Colonic mucosa (tissue), 4 donors: ENCODE data around the gene C4orf54. TPM values are rescaled to one million over a fixed set of nuclear protein-coding genes. Genes with fewer than 3 reads are reported as not detected.

Experiments
- DNase-seq: peaks from one replicate; pipeline ENCODE4 v3.0.0-alpha.2; 2020
- H3K27ac ChIP-seq: fragments of 200-600 bp; one replicate; pipeline ENCODE4 v1.8.0; 2021
- H3K27me3 ChIP-seq: fragments of 200-600 bp; one replicate; pipeline ENCODE4 v1.8.0; 2021
- H3K36me3 ChIP-seq: fragments of 200-600 bp; one replicate; pipeline ENCODE4 v1.8.0; 2021
- H3K4me1 ChIP-seq: fragments of 200-600 bp; one replicate; pipeline ENCODE4 v1.8.0; 2021; ENCODE audit warnings: mild to moderate bottlenecking
- H3K4me3 ChIP-seq: fragments of 200-600 bp; one replicate; pipeline ENCODE4 v1.8.0; 2021
- H3K9ac ChIP-seq, 2 donors: one replicate each; pipeline ENCODE4 v1.7.0; 2013; ENCODE audit warnings: control low read depth in 2 of 2, low read depth in 2 of 2, low read length in 2 of 2
- H3K9me3 ChIP-seq: fragments of 200-600 bp; one replicate; pipeline ENCODE4 v1.8.0; 2021
- intact Hi-C: fragments of 100-400 bp; cut with DNase I; formaldehyde crosslinking; loops from one replicate; pipeline ENCODE4 v1.14.1; 2022
- total RNA-seq, 2 donors: library from RNA; stranded (reverse); fragmentation: NEBNext Ultra II Directional in 1 of 2; extraction: Animal tissue kit (Norgen Biotek cat#: 25700) in 1 of 2; gene quantifications; one replicate each; pipeline ENCODE4 v1.2.1, GENCODE V29; 2021
- TF ChIP-seq, protein P1 (sequence below): fragments of 200-600 bp; IDR thresholded peaks from one replicate; pipeline ENCODE4 v1.8.0; 2022; ENCODE audit warnings: antibody characterized with exemption, mild to moderate bottlenecking
- donor health status: healthy.
- donor health status: DM: no; HTN: no; CAD: no.
- donor health status: DM: no; HTN: no; CAD: no.

Gene C4orf54
- total RNA-seq, 2 donors from 2014 or later = 0.27 TPM; not detected in 1

DNA sequence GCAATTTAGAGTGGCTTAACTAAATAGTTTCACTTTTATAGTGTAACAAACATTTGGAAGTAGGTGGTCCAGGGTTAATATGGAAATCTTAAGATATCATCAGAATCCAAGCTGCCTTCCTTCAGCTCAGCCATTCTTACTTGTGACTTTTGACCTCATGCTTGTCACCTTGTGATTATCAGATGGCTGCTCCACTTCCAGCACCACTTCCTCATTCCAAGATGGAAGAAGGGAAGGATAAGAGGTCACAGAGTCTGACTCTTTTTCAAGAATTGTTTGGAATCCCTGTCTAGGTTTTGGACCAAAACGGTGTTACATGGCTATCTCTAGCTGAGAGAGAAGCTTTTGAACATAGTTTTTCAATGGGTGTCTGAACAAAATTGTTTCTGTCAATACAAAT is 43.1 kb downstream of the C4orf54 start:
- intact Hi-C loops = no loop called here
- H3K9ac ChIP-seq = no peak overlapping the region
- no peaks in the 10 kb centered on the region for H3K9me3 ChIP-seq
- no peak for DNase-seq
- no peaks in the 10 kb centered on the region for H3K36me3 ChIP-seq
- no peaks in the 10 kb centered on the region for H3K27me3 ChIP-seq
- no peak overlapping the region for H3K4me3 ChIP-seq
- TF ChIP-seq, protein P1, sequence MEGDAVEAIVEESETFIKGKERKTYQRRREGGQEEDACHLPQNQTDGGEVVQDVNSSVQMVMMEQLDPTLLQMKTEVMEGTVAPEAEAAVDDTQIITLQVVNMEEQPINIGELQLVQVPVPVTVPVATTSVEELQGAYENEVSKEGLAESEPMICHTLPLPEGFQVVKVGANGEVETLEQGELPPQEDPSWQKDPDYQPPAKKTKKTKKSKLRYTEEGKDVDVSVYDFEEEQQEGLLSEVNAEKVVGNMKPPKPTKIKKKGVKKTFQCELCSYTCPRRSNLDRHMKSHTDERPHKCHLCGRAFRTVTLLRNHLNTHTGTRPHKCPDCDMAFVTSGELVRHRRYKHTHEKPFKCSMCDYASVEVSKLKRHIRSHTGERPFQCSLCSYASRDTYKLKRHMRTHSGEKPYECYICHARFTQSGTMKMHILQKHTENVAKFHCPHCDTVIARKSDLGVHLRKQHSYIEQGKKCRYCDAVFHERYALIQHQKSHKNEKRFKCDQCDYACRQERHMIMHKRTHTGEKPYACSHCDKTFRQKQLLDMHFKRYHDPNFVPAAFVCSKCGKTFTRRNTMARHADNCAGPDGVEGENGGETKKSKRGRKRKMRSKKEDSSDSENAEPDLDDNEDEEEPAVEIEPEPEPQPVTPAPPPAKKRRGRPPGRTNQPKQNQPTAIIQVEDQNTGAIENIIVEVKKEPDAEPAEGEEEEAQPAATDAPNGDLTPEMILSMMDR = no peak
- H3K4me1 ChIP-seq = no peaks in the 10 kb centered on the region
- no peak overlapping the region for H3K27ac ChIP-seq

DNA sequence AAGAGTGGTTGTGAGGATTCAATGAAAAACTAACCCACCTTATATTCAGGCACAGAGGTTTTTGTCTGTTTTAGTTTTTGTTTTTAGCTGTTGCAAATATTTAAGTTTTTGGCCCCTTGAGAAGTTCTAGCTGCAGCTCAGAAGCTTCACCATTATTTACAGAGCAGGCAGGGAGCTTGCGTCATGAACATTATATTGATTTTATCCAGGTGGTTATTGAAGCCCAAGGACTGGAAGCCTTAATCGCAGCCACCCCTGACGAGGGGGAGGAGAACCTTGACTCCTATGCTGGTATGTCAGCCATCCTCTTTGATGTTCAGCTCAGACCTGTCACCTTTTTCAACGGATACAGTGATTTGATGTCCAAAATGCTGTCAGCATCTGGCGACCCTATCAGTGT is 44.9 kb downstream of the C4orf54 start:
- DNase-seq = no peak
- Histone ChIP-seq H3K9me3 (no peaks in the 10 kb centered on the region), H3K4me1 (no peaks in the 10 kb centered on the region), H3K27me3 (no peaks in the 10 kb centered on the region), H3K27ac (no peak overlapping the region), H3K9ac (no peak overlapping the region), H3K36me3 (no peaks in the 10 kb centered on the region), H3K4me3 (no peak overlapping the region)
- intact Hi-C loops = no loop called here
- TF ChIP-seq, protein P1 = no peak

DNA sequence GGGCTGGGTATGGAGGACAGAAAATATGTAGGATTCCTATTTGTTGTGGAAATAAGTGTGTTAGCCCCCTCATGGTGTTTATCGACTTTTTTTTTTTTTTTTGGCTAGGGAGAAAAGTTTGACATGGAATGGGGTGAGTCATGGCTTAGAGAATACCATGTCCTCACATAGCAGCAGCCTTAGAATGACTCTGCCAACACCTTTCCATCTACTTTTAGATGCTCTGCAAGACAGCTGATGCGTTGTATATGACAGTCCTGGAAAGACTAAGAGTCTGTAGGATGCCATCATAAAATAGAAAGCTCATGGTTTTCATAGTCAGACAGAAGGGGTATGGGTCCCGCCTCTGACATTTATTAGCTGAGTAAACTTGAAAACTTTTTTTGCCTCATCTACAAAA is 45.3 kb downstream of the C4orf54 start:
- Histone ChIP-seq H3K4me1 (no peaks in the 10 kb centered on the region), H3K27me3 (no peaks in the 10 kb centered on the region), H3K36me3 (no peaks in the 10 kb centered on the region), H3K4me3 (no peak overlapping the region), H3K9me3 (no peaks in the 10 kb centered on the region), H3K9ac (no peak overlapping the region), H3K27ac (no peak overlapping the region)
- DNase-seq = no peak
- intact Hi-C loops = no loop called here
- TF ChIP-seq, protein P1 = no peak

DNA sequence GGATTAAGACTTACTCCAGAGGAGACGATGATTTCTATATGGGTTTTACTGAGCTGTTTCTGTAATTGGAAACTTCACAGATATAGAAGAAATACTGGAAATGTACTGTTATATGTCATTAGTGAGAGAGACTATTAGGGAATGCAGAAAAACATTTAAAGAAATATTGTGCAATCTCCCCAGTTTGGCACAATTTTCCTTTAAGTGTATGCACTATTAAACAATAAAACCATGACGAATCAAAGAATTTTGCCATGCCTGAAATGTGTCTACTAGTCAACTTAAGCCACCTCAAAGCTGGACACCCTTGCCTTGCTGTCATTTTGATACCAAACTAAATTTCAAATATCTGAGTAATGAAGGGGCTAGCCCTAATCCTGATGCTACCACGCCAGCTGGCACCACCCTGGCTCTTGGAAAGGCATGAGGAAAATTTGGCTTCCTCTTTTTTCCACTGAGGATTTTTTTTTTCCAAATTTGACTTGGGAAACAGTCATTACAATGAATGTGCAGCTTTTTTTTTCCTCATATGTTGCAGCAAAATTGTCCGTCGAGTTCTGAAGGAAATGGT is 46.9 kb downstream of the C4orf54 start:
- no peak for DNase-seq
- H3K9me3 ChIP-seq = no peaks in the 10 kb centered on the region
- H3K27me3 ChIP-seq = no peaks in the 10 kb centered on the region
- TF ChIP-seq, protein P1 = no peak
- intact Hi-C loops = no loop called here
- no peak overlapping the region for H3K4me3 ChIP-seq
- H3K36me3 ChIP-seq = no peaks in the 10 kb centered on the region
- H3K9ac ChIP-seq = no peak overlapping the region
- no peak overlapping the region for H3K27ac ChIP-seq
- no peaks in the 10 kb centered on the region for H3K4me1 ChIP-seq

DNA sequence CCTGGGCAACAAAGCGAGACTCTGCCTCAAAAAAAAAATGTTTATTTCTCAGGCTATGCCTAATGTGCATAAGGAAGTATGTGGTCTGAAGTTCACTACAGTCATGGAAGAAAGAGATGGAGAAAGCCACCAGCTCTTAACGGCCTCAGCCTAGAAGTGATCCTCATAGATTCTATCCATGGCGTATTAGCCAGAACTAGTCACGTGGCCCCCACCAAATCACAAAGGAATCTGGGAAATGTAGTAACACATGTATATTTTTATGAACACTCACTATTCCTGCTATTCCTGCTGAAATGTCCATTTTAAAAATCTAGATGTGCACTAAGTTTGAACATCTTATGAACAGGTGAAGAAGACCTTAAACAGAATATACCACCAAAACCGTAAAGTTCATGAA is 49.2 kb downstream of the C4orf54 start:
- no peaks in the 10 kb centered on the region for H3K4me1 ChIP-seq
- H3K27me3 ChIP-seq = no peaks in the 10 kb centered on the region
- H3K9me3 ChIP-seq = no peaks in the 10 kb centered on the region
- TF ChIP-seq, protein P1 = no peak
- intact Hi-C loops = no loop called here
- no peak overlapping the region for H3K27ac ChIP-seq
- H3K36me3 ChIP-seq = no peaks in the 10 kb centered on the region
- H3K4me3 ChIP-seq = no peak overlapping the region
- H3K9ac ChIP-seq = no peak overlapping the region
- DNase-seq = no peak

Other genes with a start within 250 kb of the C4orf54 start
- not detected for gene ADH7, start 222.5 kb downstream of the C4orf54 start, total RNA-seq
- not detected for gene C4orf17, start 146.8 kb downstream of the C4orf54 start, total RNA-seq
- gene TRMT10A, start 93.8 kb downstream of the C4orf54 start, total RNA-seq = 10 to 100 TPM in 1 of 2 donors, 1 to 10 TPM in 1; 6.8 to 10.6 TPM
- gene MTTP, start 83.0 kb downstream of the C4orf54 start, total RNA-seq = 1 to 10 TPM in 1 of 2 donors, under 1 TPM in 1; 0.69 to 1.3 TPM
- gene DAPP1, start 159.0 kb upstream of the C4orf54 start, total RNA-seq = 1 to 10 TPM; 3.6 to 5.0 TPM
- 10 to 100 TPM; 45.6 to 67.2 TPM for gene LAMTOR3, start 236.6 kb upstream of the C4orf54 start, total RNA-seq